MCF 10A (cell line): ENCODE results near the gene KCNIP3. TPM values are rescaled to one million over a fixed set of nuclear protein-coding genes. Genes with fewer than 3 reads are reported as not detected.

ENCODE experiments used
- BruUV-seq: library from RNA; stranded (reverse); fragments of 400-500 nt; replicated peaks from 2 replicates; lab custom pipeline; 2021; lab: Mats Ljungman, UMichigan
- CTCF ChIA-PET: fragments of 300-600 bp; sonication (Branson Sonifier 250); formaldehyde crosslinking; extraction: SDS; loops from one replicate; lab custom pipeline; 2021; ENCODE audit warnings: antibody characterized with exemption, inconsistent platforms; lab: Yijun Ruan, JAX
- POLR2A ChIA-PET: fragments of 300-600, 350-650 bp; sonication (Branson Sonifier 250); formaldehyde crosslinking; extraction: SDS; loops from one replicate; lab custom pipeline; 2020; ENCODE audit warnings: antibody characterized with exemption, inconsistent platforms; lab: Yijun Ruan, JAX
- DNase-seq: peaks from one replicate; pipeline ENCODE4 v3.0.0-alpha.2; 2018; ENCODE audit not compliant: unreplicated experiment
- H3K27ac Mint-ChIP-seq: one replicate; pipeline ENCODE4 v1.8.0; 2022; ENCODE audit warnings: mild to moderate bottlenecking, low read depth, mixed read lengths; ENCODE audit not compliant: unreplicated experiment
- H3K27me3 Mint-ChIP-seq: one replicate; pipeline ENCODE4 v1.8.0; 2022; ENCODE audit warnings: mixed read lengths; ENCODE audit not compliant: insufficient read depth, unreplicated experiment
- H3K36me3 Mint-ChIP-seq: one replicate; pipeline ENCODE4 v1.8.0; 2022; ENCODE audit warnings: mild to moderate bottlenecking, moderate library complexity, mixed read lengths; ENCODE audit not compliant: insufficient read depth, unreplicated experiment
- H3K4me1 Mint-ChIP-seq: one replicate; pipeline ENCODE4 v1.8.0; 2022; ENCODE audit warnings: mixed read lengths; ENCODE audit not compliant: insufficient read depth, unreplicated experiment
- H3K4me3 Mint-ChIP-seq: one replicate; pipeline ENCODE4 v1.8.0; 2022; ENCODE audit warnings: mild to moderate bottlenecking, moderate library complexity, mixed read lengths; ENCODE audit not compliant: unreplicated experiment
- H3K9me3 Mint-ChIP-seq: one replicate; pipeline ENCODE4 v1.8.0; 2022; ENCODE audit warnings: mixed read lengths; ENCODE audit not compliant: unreplicated experiment
- CTCF ChIP-seq: fragments of 200-600 bp; IDR thresholded peaks from one replicate; pipeline ENCODE4 v1.8.0; 2022; ENCODE audit warnings: antibody characterized with exemption, mild to moderate bottlenecking; ENCODE audit not compliant: unreplicated experiment
- intact Hi-C: fragments of 100-400 bp; cut with micrococcal nuclease; formaldehyde crosslinking; loops from 2 replicates; pipeline ENCODE4 v1.14.1; 2022
- total RNA-seq: library from RNA; stranded (reverse); gene quantifications from 2 replicates; pipeline ENCODE4 v1.2.3, GENCODE V29; 2022

KCNIP3 gene
- total RNA-seq, 1 experiment from 2014 or later, result 15.6 TPM

GRCh38 chr2:95301186-95301585, 4.0 kb downstream of the KCNIP3 start:
- intact Hi-C loops, result no loop called here
- Mint-ChIP-seq H3K27ac (no peak overlapping the region), H3K27me3 (peaks cover 12% of the 10 kb centered on the region), H3K9me3 (no peaks in the 10 kb centered on the region), H3K36me3 (no peaks in the 10 kb centered on the region), H3K4me3 (no peak overlapping the region), H3K4me1 (peaks cover 5% of the 10 kb centered on the region)
- BruUV-seq, result no TSS peak
- DNase-seq, result no peak
- ChIA-PET POLR2A (interaction anchor here (1.3 to 2.4 kb wide), 2 partner anchors 15 to 70 kb away, joined by 3 to 5 read pairs; no protein-coding TSS in a partner anchor), CTCF (interaction anchor here (0.5 to 5.2 kb wide), 3 partner anchors 23 to 1447 kb away, joined by 3 to 22 read pairs (median 3); no protein-coding TSS in a partner anchor)
- no peak for TF ChIP-seq CTCF

- no TSS peak for BruUV-seq
- DNase-seq, result no peak
- CTCF ChIA-PET, result interaction anchor here (0.5 to 5.2 kb wide), 2 partner anchors 70 to 1446 kb away, joined by 3 to 22 read pairs; no protein-coding TSS in a partner anchor
- no peaks in the 10 kb centered on the region for H3K9me3 Mint-ChIP-seq
- TF ChIP-seq CTCF, result no peak
- peaks cover 4% of the 10 kb centered on the region for H3K27me3 Mint-ChIP-seq
- no peaks in the 10 kb centered on the region for H3K36me3 Mint-ChIP-seq
- POLR2A ChIA-PET, result interaction anchor here (2.4 kb wide), 1 partner anchor 71 kb away, joined by 5 read pairs; no protein-coding TSS in a partner anchor
- peaks cover 5% of the 10 kb centered on the region for H3K4me1 Mint-ChIP-seq
- no peak overlapping the region for H3K4me3 Mint-ChIP-seq
- no peak overlapping the region for H3K27ac Mint-ChIP-seq
- intact Hi-C loops, result no loop called here
Measured at GRCh38 chr2:95301876-95302641, 4.9 kb downstream of the KCNIP3 start.

GRCh38 chr2:95303191-95303919, 6.2 kb downstream of the KCNIP3 start:
- no TSS peak for BruUV-seq
- intact Hi-C loops, result no loop called here
- H3K4me3 Mint-ChIP-seq, result no peak overlapping the region
- no peak for TF ChIP-seq CTCF
- H3K36me3 Mint-ChIP-seq, result no peaks in the 10 kb centered on the region
- POLR2A ChIA-PET, result no interaction called here
- H3K27ac Mint-ChIP-seq, result no peak overlapping the region
- CTCF ChIA-PET, result interaction anchor here (16.5 kb wide), 1 partner anchor 67 kb away, joined by 323 read pairs; no protein-coding TSS in a partner anchor
- H3K9me3 Mint-ChIP-seq, result no peaks in the 10 kb centered on the region
- peaks cover 5% of the 10 kb centered on the region for H3K4me1 Mint-ChIP-seq
- H3K27me3 Mint-ChIP-seq, result no peaks in the 10 kb centered on the region
- DNase-seq, result no peak
